HG03060 (cell line): ENCODE measurements around the gene WBP2NL.

Experiments
- ATAC-seq: cut with Tn5 transposase; IDR thresholded peaks from one replicate; pipeline ENCODE4 v1.9.1; 2021; ENCODE audit warnings: low read depth, moderate number of reproducible peaks; ENCODE audit not compliant: unreplicated experiment

The WBP2NL gene

DNA sequence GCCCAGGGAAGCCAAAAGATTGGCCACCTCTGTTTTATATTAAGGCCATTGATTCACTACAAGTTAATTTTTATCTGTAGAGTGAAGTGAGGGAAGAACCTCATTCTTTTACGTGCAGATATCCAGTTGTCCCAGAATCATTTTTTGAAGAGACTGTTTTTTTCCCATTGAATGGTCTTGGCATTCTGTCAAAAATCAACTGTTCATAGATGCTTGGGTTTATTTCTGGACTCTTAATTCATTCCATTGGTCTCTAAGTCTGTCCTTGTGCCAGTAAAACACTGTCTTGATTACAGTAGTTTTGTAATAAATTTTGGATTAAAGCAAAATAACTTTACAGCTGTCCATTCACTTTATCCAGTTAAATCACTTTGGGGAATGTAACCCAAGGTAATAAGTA lies 26.8 kb downstream of the WBP2NL start:
- no peak for ATAC-seq

DNA sequence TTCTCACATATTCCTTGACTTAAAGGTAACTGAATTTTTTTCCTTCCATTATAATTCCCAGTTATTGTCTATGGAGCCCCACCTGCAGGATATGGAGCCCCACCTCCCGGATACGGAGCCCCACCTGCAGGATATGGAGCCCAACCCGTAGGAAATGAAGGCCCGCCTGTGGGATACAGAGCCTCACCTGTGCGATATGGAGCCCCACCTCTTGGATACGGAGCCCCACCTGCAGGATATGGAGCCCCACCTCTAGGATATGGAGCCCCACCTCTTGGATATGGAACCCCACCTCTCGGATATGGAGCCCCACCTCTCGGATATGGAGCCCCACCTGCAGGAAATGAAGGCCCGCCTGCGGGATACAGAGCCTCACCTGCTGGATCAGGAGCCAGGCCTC lies 28.1 kb downstream of the WBP2NL start:
- ATAC-seq = no peak

DNA sequence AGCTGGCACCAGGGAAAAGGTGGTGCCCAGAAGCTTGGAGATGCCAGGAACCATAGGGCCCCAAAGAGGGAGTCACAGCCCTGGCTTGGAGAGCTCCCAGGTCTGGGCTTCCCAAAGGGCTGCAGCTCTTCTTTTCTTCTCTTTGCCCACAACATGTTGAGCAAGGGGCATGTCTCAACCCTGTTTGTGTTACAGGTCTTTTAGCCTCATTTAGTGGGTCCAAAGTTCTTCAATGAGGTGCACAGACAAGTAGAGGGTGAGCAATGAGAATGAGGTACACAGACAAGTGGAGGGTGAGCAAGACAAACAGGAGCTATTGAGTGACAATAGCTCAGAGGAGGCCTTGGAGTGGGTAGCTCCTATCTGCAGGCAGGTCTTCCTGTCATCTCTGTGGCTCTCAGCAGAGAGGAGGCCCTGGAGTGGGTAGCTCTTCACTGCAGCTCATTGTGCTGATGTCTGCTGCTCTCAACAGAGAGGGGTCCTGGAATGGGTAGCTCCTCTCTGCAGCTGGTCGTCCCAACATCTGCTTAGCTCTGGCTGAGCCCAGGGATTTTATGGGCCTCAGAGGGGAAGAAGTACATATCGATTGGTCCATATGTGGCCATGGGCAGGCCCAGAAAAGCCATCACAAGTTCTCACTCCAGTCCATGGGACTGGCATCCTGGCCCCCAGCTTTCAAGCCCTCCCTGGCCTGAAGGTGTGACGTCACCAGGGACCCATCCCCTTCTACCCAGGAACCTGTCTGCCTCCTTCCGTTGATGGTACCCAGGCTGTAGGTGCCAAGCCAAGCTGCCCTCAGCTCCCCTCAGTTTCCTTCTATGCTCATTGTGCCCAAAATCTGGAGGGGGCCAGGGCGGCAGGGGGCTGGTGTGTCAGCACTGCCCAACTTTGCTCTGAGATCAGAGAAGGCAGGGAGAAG lies 34.9 kb downstream of the WBP2NL start:
- no peak for ATAC-seq

DNA sequence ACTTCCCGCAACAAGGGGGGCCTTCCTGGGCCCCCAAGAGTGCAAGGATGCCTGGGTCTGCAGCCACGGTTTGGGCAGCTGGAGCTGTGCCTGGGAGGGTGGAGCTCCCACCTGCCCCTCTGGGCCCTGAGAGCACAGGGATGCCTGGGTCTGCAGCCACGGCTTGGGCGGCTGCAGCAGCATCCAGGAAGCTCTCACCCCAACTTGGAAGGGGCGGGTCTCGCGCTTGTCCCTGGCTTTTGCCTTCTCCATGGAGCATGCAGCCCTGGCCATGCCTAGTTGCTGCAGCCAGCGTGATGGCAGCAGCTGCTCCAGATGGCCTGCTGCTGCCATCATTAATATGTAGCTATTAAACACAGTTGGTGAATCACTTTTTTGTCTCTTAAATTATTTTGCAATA lies 36.7 kb downstream of the WBP2NL start:
- no peak for ATAC-seq

DNA sequence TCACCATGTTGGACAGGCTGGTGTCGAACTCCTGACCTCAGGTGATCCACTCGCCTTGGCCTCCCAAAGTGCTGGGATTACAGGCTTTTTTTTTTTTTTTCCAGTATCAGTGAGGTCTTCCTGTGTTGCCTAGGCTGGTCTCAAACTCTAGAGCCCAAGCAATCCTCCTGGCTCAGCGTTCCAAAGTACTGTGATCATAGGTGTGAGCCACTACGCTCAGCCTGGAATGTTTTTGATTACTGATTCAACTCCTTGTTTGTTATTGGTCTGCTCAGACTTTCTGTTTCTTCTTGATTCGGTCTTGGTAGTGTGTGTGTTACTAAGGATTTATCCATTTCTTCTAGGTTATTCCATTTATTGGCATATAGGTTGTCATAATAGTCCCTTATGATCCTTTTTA lies 40.7 kb downstream of the WBP2NL start:
- ATAC-seq = no peak

DNA sequence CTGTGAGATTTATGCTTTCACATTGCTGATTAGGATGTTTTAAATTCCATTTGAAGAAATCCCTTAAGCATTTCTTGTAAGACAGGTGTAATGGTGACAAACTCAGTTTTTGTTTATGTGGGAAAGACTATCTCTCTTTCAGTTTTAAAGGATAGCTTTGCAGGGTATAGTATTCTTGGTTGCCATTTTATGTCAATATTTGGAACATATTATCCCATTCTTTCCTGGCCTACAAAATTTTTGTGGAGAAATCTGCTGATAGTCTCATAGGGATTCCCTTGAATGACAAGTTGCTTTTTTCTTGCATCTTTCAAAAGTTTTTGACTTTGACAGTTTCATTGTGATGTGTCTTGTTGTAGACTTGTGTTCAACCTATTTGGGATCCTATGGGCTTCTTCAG lies 43.2 kb downstream of the WBP2NL start:
- no peak for ATAC-seq

DNA sequence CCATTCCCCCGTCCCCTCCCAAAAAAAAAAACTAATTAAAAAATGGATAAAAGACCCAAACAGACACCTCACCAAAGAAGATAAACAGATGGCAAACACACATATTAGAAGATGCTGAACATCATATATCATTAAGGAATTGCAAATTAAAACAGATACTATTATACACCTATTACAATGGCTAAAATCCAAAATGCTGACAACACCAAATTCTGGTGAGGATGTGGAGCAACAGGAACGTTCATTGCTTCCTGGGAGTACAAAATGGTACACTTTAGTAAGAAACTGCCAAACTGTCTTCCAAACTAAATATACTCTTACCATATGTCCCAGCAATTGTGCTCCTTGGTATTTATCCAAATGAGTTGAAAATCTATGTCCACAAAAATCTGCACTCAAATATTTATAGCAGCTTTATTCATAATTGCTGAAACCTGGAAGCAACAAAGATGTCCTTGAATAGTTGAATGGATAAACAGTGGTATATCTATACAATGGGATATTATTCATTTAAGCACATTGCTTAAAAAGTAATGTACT lies 52.1 kb downstream of the WBP2NL start:
- no peak for ATAC-seq

DNA sequence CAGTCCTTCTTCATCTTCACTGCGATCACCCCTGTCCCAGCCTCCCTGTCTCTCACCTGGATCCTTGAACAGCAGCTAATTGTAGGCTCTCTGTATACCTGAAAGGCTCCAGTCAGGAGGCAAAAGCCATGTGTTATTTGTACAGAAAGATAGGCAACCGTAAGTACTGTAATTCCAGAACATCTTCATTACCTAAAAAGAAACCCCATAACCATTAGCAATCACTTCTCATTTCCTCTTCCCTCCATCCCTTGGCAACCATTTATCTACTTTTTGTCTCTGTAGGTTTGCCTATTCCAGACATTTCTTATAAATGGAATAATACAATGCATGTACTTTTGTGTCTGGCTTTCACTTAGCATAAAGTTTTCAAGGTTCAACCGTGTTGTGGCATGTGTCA lies 54.2 kb downstream of the WBP2NL start:
- no peak for ATAC-seq

DNA sequence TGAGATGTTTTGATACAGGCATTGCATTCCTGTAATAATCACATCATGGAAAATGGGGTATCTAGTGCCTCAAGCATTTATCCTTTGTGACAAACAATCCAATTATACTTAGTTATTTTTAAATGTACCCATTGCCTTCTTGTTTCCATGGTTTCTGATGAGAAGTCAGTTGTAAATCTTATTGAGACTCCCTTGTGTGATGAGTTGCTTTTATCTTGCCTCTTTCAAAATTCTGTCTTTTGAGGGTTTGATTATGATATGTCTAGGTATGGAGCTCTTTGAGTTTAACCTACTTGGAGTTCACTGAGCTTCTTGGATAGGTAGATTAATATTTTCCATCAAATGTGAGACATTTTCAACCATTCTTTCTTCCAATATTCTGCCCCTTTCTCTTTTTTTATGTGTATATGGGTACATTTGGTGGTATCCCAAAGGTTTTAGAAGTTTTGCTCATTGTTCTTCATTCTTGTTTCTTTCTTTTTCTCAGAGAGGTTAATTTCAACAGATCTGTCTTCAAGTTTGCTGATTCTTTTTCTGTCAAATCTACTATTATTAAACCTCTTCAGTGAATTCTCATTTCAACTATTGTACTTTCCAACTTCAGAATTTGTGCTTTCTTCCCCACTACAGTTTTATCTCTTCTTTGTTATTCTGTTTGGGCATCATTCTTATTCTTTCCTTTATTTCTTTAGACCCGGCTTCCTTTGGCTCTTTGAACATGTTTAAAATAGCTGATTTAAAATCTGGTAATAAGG lies 58.3 kb downstream of the WBP2NL start:
- ATAC-seq = no peak

DNA sequence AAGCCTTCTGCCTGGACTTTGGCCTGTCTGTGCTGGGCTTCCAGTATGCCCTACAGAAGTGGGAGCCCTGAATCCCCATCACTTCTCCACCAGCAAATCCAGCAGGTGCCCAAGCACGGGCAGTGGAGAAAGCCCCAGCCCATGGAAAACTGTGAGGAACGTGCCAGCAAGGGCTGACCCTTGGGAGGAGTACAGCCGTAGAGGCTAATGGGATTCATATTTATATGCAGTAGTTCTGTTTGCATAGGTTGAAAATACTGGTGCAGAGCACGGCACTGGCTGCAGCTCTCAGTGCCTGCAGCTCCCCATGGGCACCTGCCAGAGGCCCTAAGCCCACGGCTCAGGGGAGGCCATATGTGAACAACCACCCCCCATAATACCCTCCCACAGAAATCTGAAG lies 61.9 kb downstream of the WBP2NL start:
- ATAC-seq = no peak

DNA sequence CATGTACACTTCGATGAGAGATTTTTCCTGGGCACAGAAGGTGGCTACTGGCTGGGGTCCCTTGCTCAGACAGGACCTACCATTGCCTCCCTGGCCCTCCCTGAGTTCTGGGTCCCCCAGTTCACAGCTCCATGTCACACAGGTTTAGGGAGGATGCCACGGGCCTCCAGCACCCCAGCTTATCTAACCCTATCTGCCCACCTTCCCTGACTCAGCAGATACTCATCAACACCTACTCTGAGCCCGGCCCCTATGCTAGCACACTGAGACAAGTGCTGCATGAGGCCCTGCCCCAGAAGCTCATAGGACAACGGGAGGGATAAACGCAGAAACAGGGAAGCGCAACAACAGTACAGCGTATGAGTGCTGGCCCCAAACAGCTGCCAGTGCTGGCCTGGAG lies 62.5 kb downstream of the WBP2NL start:
- ATAC-seq = no peak

DNA sequence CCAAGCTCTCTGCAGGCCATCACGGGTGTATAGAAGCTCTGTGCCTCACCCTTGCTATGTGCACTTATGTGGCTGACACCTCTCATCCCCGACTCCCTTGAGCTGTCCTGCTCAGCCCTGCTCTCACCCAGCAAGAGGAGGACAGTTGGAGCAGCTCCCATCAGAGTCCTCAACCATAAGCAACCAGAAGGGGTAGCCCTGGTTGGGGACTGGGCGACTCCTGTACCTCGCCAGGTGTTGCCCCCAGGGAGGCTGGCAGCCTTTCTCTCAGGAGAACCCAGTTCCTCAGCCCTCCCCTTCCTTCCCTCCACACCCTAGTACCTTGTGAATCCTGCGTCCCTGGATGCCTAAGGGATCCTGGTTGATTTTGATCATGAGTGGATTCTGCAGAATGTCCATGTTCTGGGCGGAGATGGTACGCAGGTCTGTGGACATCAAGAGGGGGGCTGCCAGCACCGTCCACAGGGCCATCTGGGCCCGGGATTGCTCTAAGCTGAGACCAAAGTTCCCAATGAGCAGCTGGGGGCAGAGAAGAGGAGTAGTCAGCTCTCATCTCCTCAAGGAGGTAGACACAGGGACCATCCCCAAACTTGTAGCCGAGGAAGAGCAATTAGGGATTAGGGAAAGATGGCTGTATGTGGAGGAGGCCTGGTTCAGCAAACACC lies 64.0 kb downstream of the WBP2NL start:
- no peak for ATAC-seq

DNA sequence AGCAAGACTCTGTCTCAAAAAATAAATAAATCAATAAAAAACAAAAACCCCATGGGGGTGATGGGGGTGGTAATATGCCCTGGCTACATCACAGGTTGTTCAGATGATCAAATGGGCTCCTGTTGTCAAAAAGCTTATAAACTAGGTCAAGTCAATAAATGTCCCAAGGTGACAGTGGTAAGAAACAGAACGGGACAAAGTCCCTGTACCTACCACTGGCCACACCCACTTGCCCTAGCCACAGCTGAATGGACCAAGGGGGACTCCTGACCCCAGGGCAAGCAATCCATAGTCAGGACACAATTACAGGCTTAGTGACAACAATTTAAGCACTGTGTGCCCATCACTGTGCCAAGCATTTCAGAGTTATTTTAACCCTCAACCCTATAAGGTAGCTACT lies 66.0 kb downstream of the WBP2NL start:
- ATAC-seq = no peak

DNA sequence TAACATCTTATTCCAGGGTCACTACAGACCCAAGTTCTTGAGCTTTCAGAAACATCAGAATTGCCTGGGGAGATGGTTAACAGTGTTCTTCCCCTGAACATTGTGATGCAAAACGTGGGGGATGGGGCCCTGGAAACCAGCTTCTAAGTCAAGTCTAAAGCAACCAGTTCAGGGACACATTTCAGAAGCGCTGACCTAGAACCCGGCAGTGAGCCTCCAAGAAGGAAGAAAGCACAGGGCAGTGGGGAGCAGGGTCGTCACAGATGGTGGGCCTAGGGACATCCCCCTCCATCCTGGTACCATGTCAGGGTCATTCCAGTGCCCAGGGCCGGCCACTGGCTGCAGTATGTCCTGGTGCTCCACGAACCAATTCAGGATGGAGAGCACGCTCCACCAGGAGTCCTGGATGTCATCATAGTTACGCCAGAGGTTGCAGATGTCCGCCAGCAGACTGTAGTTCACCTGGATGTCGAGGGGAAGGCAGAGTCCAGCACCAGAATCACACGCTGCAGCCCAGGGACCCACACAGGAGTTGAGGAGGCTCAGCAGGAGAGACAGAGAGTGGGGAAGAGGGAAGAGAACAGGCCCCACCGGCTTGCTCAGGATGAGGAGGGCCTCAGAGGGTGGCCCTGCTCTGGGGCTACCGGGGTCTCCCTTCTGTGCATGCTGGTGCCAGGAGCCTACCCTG lies 67.0 kb downstream of the WBP2NL start:
- no peak for ATAC-seq

DNA sequence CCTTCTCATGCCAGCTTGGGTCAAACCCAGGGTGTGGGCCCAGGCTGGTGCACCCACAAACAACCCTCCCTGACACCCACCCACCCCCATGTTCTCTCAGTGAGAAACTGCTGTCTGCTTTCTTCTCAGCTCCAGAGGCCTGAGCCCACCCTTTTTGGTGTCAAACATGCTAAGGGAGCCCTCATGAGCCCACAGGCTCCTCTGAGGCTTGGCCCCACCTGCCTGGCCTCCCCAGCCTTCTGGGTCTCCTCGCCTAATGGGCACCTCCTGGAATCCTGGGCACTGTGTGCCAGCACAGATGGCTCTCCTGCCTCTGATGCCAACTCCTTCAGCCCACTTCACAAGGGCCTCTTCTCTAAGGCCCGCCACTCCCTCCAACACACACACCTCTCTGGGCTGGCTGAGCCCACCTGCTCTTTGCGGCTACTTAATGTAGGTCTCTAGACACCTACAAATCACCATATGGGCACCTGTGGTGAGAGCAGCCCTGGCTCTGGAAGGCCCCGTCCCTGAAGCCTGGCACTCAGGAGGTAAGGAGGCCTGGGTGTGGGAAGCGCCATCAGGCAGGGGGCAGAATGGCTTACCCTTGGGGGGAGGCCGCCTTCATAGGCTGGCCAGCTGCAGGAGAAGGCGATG lies 67.7 kb downstream of the WBP2NL start:
- ATAC-seq = no peak

DNA sequence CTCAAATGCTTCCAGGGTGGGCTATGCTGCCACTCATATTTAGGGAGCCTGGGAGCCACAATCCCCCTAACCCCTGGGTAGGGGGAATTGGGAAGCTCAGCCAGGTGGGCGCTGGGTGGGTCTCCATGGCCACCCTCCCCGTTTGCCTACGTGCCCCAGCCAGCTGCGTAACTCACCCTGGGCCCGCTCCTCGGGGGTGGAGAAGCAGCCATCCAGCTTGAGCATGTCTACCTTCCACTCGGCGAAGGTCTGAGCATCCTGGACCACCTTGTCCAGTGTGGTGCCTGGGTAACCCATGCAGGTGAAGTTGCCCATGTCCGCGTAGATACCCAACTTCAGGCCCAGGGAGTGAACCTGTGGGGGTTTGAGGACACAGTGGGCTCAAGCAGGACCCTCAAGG lies 68.3 kb downstream of the WBP2NL start:
- ATAC-seq = no peak

DNA sequence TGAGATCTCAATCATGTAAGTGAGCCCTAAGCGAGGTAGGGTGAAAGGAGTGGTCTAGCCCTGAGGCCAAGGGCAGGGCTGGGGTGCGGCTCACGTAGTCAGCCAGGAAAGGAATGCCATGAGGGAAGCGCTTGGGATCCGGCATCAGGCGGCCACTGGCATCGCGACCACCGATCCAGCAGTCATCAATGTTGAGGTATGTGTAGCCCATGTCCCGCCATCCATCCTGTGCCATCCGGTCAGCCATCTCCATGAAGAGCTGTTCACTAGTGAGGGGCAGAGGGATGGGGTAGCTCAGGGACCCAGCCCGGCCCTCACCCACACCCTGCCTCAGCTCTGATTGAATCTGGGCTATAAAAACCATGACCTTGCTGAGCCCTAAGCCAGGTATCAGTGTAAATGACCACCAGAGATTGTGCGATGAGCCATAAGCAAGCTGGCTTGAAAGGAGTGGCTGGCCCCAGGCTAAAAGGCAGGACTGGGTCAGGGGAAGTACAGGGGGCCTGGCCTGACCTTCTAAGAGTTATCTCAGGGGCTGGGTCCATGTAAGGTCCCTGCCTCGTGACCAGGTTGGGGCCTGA lies 69.2 kb downstream of the WBP2NL start:
- ATAC-seq = no peak

DNA sequence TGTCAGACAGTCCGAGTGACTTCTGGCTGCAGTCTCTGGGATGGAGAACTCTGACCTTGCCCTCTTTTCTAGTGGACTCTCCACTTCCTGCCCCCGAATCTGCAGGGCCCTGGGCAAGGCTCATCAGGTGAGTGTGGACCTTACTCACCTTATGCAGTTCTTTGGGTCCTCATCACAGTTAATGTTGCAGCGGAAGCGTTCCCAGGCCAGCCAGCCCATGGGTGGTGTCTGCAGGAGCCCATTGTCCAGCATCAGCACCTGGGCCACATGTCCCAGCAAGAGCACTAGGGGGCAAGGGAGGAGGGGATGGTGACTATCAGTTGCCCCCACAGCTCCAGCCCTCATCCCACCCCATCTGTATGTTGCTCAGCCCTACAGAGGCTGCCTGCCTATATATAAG lies 69.7 kb downstream of the WBP2NL start:
- no peak for ATAC-seq

DNA sequence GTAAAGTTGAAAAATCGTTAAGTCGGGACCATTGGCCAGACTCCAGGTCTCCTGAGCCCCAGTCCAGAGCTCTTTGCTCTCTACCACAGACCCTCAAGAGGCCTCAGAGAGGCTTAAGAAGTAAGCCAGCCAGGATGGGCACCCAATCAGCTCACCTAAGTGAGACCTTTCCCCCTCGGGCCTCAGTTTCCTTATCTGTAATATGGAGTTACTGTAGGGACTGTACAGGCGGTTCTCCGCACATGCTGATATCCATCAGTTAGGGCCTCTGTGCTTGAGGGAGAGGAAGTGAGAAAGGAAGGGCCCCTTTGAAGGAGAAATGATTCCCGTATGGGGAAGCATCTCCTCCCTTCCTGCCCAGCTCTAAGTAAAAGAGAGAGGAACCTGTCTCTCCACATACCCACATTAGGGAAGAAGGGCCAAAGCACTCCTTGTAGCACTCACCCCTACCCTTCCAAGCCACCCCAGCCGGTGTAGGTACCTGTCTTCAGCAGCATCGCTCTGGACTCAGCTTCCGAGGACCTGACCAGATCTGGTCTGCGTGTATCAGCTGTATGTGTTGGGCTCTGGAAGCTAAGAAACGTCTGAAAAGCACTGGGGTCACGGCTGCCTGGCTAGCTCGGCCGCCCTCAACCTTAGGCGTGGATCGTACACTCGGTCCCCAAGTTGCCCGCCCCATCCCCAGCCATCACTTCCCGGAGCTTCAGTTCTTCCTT lies 71.4 kb downstream of the WBP2NL start:
- ATAC-seq = no peak
